PC-3 (cell line): ENCODE results near the gene TRPM7. TPM values are rescaled to one million over a fixed set of nuclear protein-coding genes. Genes with fewer than 3 reads are reported as not detected.

Experiments used
- ATAC-seq: fragments of 200-7000 bp; cut with Tn5 transposase; 2 replicates; pipeline ENCODE4 v1.9.1; 2020; ENCODE audit warnings: mild to moderate bottlenecking, moderate library complexity
- BruUV-seq: library from RNA; stranded (reverse); fragments of 400-500 nt; replicated peaks from 2 replicates; lab custom pipeline; 2021; lab: Mats Ljungman, UMichigan
- CTCF ChIA-PET: fragments of 300-600 bp; sonication (Branson Sonifier 250); formaldehyde crosslinking; loops from one replicate; lab custom pipeline; 2022; ENCODE audit warnings: antibody characterized with exemption; lab: Charles Lee
- POLR2A ChIA-PET: fragments of 300-600 bp; sonication (Branson Sonifier 250); formaldehyde crosslinking; loops from one replicate; lab custom pipeline; 2022; ENCODE audit warnings: antibody characterized with exemption; ENCODE audit not compliant: unreplicated experiment; lab: Charles Lee
- DNase-seq: peaks from one replicate; pipeline ENCODE4 v3.0.0-alpha.2; 2015
- H2AFZ ChIP-seq: fragments of 300-600 bp; sonication (generic); 2 replicates; pipeline ENCODE4 v1.6.0; 2016; ENCODE audit warnings: antibody characterized with exemption, low read length
- H3F3A ChIP-seq: fragments of 300-600 bp; sonication (generic); one replicate; pipeline ENCODE4 v1.6.0; 2017; ENCODE audit warnings: antibody characterized with exemption, low read length, control low read depth, mild to moderate bottlenecking; ENCODE audit not compliant: unreplicated experiment
- H3K27ac ChIP-seq: fragments of 300-600 bp; sonication (generic); 2 replicates; pipeline ENCODE4 v1.5.1; 2016; ENCODE audit warnings: mild to moderate bottlenecking, low read length
- H3K27me3 ChIP-seq: fragments of 300-600 bp; sonication (generic); 2 replicates; pipeline ENCODE4 v1.6.1; 2016; ENCODE audit warnings: low read length, mixed read lengths
- H3K36me3 ChIP-seq: fragments of 300-600 bp; sonication (generic); 2 replicates; pipeline ENCODE4 v1.6.1; 2016; ENCODE audit warnings: low read depth, mixed run types, low read length, mixed read lengths
- H3K4me1 ChIP-seq: fragments of 300-600 bp; sonication (generic); 2 replicates; pipeline ENCODE4 v1.5.1; 2016; ENCODE audit warnings: low read length; ENCODE audit not compliant: insufficient read depth
- H3K4me2 ChIP-seq: fragments of 300-600 bp; sonication (generic); 2 replicates; pipeline ENCODE4 v1.6.0; 2016; ENCODE audit warnings: low read length
- H3K4me3 ChIP-seq: fragments of 300-600 bp; sonication (generic); 2 replicates; pipeline ENCODE4 v1.5.1; 2016; ENCODE audit warnings: mild to moderate bottlenecking, low read length, mixed read lengths
- H3K79me2 ChIP-seq: fragments of 300-600 bp; sonication (generic); 2 replicates; pipeline ENCODE4 v1.6.1; 2017; ENCODE audit warnings: low read length, mixed read lengths
- H3K9ac ChIP-seq: fragments of 300-600 bp; sonication (generic); 2 replicates; pipeline ENCODE4 v1.6.0; 2016; ENCODE audit warnings: mild to moderate bottlenecking, low read length
- H3K9me2 ChIP-seq: fragments of 300-600 bp; sonication (generic); replicated peaks from 2 replicates; pipeline ENCODE4 v1.6.1; 2016; ENCODE audit warnings: mixed run types, low read length, mixed read lengths
- H3K9me3 ChIP-seq: fragments of 300-600 bp; sonication (generic); 2 replicates; pipeline ENCODE4 v1.6.1; 2016; ENCODE audit warnings: low read length, mixed read lengths
- H4K20me1 ChIP-seq: fragments of 300-600 bp; sonication (generic); 2 replicates; pipeline ENCODE4 v1.6.1; 2016; ENCODE audit warnings: low read length, mixed read lengths
- EZH2 ChIP-seq: fragments of 300-600 bp; sonication (generic); IDR thresholded peaks from one replicate; pipeline ENCODE4 v1.6.1; 2017; ENCODE audit warnings: antibody characterized with exemption, mild to moderate bottlenecking, low read length; ENCODE audit not compliant: unreplicated experiment
- EZH2phosphoT487 ChIP-seq: fragments of 300-600 bp; sonication (generic); IDR thresholded peaks from 2 replicates; pipeline ENCODE4 v1.6.1; 2018; ENCODE audit warnings: mild to moderate bottlenecking, antibody characterized with exemption, low read length, borderline replicate concordance
- intact Hi-C: fragments of 100-400 bp; cut with micrococcal nuclease; formaldehyde crosslinking; loops from 2 replicates; pipeline ENCODE4 v1.9.0; 2023
- total RNA-seq: library from RNA; depleted of rRNA; stranded (reverse); fragments of >200 nt; gene quantifications from 2 replicates; pipeline ENCODE4 v1.2.3, GENCODE V29; 2014
- TF ChIP-seq, protein P1 (sequence below): fragments of 300-600 bp; sonication (generic); conservative IDR thresholded peaks from 2 replicates; pipeline ENCODE4 v1.5.1; 2017; ENCODE audit warnings: antibody characterized with exemption, low read depth, mild to moderate bottlenecking, low read length

Gene TRPM7
- total RNA-seq, 1 experiment from 2014 or later = 13.3 TPM

DNA sequence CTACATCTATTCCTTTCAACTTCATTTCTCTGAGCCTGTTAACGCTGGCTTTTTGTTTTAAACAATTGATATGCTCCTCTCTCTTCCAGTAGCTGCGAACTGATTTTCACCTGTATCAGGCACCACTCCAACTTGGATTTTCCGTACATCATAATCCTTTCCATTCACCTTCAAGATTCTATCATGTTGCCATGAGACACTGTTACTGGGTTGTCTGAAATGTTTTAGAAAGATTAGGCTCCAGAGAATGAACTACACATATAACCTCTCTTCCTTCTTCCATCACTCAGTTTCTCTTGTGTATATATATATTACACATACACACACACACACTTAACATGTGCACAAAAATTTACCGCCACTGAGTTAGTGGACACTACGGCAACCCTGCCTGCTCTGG is 140.0 kb downstream of the TRPM7 start, which contains the start of gene USP50:
Gene USP50 (minus strand): TSS at position 101 of the 400 bp plus-strand sequence. CDS start 141 bp downstream, outside the sequence.
- Histone ChIP-seq H3K4me2 (no peak within 1 kb of the TSS), H3K4me3 (no peak within 1 kb of the TSS), H3K36me3 (no peaks in the 10 kb centered on the region), H2AFZ (no peak within 1 kb of the TSS), H3K4me1 (no peaks in the 10 kb centered on the region), H3K79me2 (no peaks in the 10 kb centered on the region), H3K9me3 (no peaks in the 10 kb centered on the region), H3K9me2 (no peaks in the 10 kb centered on the region), H3K27ac (no peak within 1 kb of the TSS), H3K9ac (no peak within 1 kb of the TSS), H3K27me3 (no peaks in the 10 kb centered on the region), H4K20me1 (no peaks in the 10 kb centered on the region), H3F3A (no peaks in the 10 kb centered on the region)
- CTCF ChIA-PET = no interaction called here
- BruUV-seq = no TSS peak
- intact Hi-C loops = no loop called here
- ATAC-seq = no peak
- TF ChIP-seq EZH2phosphoT487 (no peak), EZH2 (no peak)
- TF ChIP-seq, protein P1, sequence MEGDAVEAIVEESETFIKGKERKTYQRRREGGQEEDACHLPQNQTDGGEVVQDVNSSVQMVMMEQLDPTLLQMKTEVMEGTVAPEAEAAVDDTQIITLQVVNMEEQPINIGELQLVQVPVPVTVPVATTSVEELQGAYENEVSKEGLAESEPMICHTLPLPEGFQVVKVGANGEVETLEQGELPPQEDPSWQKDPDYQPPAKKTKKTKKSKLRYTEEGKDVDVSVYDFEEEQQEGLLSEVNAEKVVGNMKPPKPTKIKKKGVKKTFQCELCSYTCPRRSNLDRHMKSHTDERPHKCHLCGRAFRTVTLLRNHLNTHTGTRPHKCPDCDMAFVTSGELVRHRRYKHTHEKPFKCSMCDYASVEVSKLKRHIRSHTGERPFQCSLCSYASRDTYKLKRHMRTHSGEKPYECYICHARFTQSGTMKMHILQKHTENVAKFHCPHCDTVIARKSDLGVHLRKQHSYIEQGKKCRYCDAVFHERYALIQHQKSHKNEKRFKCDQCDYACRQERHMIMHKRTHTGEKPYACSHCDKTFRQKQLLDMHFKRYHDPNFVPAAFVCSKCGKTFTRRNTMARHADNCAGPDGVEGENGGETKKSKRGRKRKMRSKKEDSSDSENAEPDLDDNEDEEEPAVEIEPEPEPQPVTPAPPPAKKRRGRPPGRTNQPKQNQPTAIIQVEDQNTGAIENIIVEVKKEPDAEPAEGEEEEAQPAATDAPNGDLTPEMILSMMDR = no peak
- POLR2A ChIA-PET = no interaction called here
- no peak for DNase-seq

DNA sequence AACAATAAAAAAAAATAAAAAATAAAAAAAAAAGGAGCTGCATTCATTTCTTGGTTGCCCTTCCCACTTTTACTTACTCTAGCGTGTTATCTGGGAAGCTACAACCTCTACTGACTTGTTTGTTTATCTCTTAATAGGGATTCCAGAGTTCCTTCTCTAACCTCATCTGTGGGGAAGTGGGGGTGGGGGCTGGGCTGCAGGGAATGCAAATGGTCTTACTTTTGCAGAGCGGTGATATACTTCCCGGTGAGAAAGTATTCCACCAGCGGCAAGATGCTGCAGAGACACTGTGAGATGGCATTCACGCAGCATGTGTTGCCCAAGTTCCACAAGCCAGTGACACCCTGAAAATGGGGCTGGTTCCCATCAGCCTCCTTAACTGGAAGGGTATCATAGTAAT is 142.2 kb downstream of the TRPM7 start:
- no peaks in the 10 kb centered on the region for H3K9me2 ChIP-seq
- no peaks in the 10 kb centered on the region for H4K20me1 ChIP-seq
- H3K4me3 ChIP-seq = no peak overlapping the region
- BruUV-seq = no TSS peak
- no peaks in the 10 kb centered on the region for H3K79me2 ChIP-seq
- H3K9ac ChIP-seq = no peak overlapping the region
- H3K9me3 ChIP-seq = no peaks in the 10 kb centered on the region
- ChIA-PET CTCF (no interaction called here), POLR2A (no interaction called here)
- no peaks in the 10 kb centered on the region for H3K4me1 ChIP-seq
- DNase-seq (no peak), ATAC-seq (no peak)
- no peak overlapping the region for H3K4me2 ChIP-seq
- no peak overlapping the region for H3K27ac ChIP-seq
- intact Hi-C loops = no loop called here
- H3K36me3 ChIP-seq = no peaks in the 10 kb centered on the region
- H2AFZ ChIP-seq = no peak overlapping the region
- H3K27me3 ChIP-seq = no peaks in the 10 kb centered on the region
- TF ChIP-seq EZH2phosphoT487 (no peak), EZH2 (no peak)
- TF ChIP-seq, protein P1 = no peak
- no peaks in the 10 kb centered on the region for H3F3A ChIP-seq

- ChIA-PET POLR2A (no interaction called here), CTCF (no interaction called here)
- H3K27ac ChIP-seq = no peak overlapping the region
- H3K4me1 ChIP-seq = no peaks in the 10 kb centered on the region
- no peak overlapping the region for H3K4me3 ChIP-seq
- H3K9ac ChIP-seq = no peak overlapping the region
- H4K20me1 ChIP-seq = no peaks in the 10 kb centered on the region
- no TSS peak for BruUV-seq
- TF ChIP-seq, protein P1 = no peak
- TF ChIP-seq EZH2 (no peak), EZH2phosphoT487 (no peak)
- H3K9me3 ChIP-seq = no peaks in the 10 kb centered on the region
- DNase-seq (no peak), ATAC-seq (no peak)
- no peaks in the 10 kb centered on the region for H3F3A ChIP-seq
- intact Hi-C loops = no loop called here
- H3K9me2 ChIP-seq = no peaks in the 10 kb centered on the region
- H3K79me2 ChIP-seq = no peaks in the 10 kb centered on the region
- no peaks in the 10 kb centered on the region for H3K27me3 ChIP-seq
- no peaks in the 10 kb centered on the region for H3K36me3 ChIP-seq
- H3K4me2 ChIP-seq = no peak overlapping the region
- no peak overlapping the region for H2AFZ ChIP-seq
These were observed 143.0 kb downstream of the TRPM7 start for GRCh38 chr15:50543556-50543955.
